NK-92 treated with Interleukin-12 subunit alpha and Interleukin-12 subunit beta, amount 100 ng/mL, for 24 hours (cell line): ENCODE measurements around the gene ATRNL1.

Experiments used
- DNase-seq: peaks from one replicate; lab custom pipeline; 2025; lab: John Stamatoyannopoulos, UW

The ATRNL1 gene, protein sequence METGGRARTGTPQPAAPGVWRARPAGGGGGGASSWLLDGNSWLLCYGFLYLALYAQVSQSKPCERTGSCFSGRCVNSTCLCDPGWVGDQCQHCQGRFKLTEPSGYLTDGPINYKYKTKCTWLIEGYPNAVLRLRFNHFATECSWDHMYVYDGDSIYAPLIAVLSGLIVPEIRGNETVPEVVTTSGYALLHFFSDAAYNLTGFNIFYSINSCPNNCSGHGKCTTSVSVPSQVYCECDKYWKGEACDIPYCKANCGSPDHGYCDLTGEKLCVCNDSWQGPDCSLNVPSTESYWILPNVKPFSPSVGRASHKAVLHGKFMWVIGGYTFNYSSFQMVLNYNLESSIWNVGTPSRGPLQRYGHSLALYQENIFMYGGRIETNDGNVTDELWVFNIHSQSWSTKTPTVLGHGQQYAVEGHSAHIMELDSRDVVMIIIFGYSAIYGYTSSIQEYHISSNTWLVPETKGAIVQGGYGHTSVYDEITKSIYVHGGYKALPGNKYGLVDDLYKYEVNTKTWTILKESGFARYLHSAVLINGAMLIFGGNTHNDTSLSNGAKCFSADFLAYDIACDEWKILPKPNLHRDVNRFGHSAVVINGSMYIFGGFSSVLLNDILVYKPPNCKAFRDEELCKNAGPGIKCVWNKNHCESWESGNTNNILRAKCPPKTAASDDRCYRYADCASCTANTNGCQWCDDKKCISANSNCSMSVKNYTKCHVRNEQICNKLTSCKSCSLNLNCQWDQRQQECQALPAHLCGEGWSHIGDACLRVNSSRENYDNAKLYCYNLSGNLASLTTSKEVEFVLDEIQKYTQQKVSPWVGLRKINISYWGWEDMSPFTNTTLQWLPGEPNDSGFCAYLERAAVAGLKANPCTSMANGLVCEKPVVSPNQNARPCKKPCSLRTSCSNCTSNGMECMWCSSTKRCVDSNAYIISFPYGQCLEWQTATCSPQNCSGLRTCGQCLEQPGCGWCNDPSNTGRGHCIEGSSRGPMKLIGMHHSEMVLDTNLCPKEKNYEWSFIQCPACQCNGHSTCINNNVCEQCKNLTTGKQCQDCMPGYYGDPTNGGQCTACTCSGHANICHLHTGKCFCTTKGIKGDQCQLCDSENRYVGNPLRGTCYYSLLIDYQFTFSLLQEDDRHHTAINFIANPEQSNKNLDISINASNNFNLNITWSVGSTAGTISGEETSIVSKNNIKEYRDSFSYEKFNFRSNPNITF (N-terminal part only)

DNA sequence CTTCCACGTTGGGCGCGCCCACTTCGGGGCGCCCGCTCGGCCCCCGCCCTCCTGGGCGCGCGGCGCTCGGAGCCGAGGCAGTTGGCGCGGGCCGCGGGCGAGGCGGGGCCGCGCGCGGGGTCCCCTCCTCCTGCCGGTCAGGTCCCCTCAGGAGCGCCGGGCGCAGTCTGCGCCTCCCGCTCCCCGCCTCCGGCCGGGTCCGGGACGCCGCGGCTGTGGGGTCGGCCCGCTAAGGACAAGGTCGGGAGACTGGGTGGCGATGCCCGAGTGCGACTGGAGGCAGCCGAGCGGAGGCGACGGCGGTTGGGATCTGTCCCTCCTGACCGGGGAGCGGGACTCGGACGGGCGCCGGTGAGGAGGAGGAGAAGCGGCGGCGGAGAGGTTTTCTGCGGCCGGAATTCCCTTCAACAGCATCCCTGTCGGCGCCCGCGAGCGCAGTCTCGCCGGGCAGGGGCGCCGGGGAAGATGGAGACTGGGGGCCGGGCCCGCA lies at the start of gene ATRNL1:
ATRNL1 (plus strand) TSS at position 80 of the 490 bp plus-strand sequence; CDS start at position 466, 386 bp downstream.
- no peak for DNase-seq

DNA sequence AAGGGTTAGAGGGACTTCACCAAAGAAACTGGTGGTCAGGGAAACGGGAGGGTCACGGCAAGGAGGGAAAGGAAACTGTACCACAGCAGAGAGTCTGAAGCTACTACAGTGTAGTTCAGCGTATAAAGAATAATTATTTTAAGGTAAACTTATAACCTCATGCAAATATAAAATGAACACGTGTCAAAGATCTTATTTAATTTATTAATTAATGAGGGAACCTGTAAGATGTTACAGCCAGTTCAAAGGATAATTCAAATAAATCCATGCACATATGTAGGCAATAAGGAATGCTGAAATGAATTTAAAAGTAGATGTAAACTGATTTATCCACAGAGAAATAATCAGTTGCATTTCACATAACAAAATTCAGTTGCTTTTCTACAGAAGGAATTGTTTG lies 49.4 kb upstream of the ATRNL1 start:
- DNase-seq = no peak

DNA sequence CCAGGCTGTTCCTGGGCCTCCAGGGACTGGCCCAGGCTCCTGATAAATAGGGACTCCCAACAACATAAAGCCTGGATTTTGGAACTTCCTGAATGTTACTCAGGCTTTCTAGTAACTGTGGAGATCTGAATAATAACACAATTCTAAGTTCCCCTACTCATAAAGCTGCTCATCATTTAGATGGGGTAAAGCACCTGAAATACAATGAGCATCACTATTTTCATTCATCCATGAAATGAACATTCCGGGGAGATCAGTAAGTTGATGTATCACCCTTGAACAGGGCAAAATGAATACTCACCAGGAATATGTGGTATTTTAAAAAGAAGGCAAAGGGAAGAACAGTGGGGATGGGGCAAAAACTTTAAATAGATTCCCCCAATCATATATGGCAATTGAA lies 48.3 kb upstream of the ATRNL1 start:
- no peak for DNase-seq

DNA sequence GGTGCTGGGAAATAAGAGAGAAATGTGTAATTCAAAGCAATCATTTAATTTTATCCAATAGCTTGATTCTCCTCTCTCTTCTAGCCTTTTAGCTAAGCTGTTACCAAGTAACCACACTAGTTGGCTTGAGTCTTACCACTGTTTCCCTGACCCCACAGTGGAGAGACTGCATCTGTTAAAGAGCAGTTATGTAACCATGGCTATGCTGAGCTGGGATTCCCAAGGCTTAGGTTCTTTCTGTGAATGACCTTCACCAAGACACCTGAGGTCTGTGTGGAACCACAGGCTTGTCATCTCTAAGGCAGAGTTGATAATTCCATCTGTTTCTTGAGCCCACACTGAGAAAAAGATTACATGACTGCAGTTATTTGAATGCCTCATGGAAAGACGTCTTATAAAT lies 47.7 kb upstream of the ATRNL1 start:
- no peak for DNase-seq

DNA sequence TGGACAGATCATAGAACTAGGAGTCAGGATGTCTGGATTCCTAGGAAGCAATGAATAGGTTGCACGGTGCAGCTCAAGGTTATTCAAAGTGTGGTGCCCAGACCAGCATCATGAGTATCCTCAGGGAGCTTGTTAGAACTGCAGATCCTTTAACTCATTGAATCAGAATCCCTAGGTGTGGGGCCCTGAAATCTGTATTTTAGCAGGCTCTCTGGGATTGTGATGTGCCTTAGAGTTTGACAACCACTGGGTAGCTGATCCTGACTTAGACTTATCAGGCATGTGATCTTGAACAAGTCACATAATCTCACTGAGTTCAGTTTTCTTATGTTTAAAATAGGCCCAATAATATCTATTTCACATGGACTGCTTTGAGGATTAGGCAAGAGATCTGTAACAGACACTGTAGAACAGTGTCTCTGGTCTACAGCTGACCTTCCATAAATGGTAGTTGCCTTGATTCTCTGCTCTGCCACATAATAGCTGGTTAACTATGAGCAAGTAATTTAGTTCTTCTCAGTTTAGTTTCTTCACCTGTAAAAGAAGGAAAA lies 46.4 kb upstream of the ATRNL1 start:
- no peak for DNase-seq

DNA sequence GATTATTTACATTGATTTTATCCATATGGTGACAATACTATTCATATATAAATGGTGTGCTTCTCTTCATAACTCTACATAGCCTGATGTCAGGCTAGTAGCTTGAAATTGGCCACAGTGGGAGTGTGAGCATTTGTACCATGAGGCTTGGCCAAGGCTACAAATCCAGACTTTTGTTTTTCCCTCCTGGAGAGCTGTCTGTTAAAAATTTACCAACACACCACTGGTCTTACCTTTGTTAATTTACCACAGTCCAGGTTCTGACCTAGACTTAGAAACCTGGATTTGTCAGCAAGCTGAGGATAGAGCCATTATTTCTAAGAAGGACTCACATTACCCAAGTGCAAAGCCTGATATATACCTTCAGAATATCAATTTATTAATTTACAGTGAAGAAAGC lies 45.5 kb upstream of the ATRNL1 start:
- DNase-seq = no peak

DNA sequence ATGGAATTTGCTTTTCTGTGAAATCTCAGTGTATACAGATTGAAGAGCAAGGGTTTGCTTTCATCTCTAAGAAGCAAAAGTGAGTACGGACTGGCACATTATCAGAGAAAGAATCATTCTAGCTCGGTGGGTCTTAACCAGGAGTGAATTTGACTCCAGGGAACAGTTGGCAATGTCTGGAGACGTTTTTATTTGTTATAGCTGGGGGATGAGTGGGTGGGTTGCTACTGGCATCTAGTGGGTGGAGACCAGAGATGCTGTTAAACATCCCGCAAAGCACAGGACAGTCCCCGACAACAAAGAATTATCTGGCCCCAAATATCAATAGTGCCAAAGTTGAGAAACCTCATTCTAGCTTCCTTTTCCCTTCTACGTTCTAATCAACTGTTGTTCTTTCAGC lies 43.8 kb upstream of the ATRNL1 start:
- DNase-seq = no peak

DNA sequence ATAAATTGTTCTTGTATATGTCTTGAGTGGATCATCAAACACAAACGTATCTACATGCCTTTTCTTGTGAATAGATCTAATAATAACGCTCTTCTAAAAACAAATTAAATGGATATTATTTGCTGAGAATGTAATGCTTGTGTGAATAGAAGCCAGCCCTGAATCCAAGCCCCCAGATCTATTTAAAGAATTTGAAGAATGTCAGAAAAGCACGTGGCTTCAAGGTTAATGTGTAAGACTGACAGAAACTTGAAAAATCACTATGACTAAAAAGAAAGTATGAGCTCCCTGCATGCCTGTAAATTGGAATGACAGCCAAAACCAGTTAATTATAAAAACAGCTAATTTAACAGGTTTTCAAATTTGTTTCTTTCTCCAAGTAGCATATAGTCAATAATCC lies 43.2 kb upstream of the ATRNL1 start:
- DNase-seq = no peak

DNA sequence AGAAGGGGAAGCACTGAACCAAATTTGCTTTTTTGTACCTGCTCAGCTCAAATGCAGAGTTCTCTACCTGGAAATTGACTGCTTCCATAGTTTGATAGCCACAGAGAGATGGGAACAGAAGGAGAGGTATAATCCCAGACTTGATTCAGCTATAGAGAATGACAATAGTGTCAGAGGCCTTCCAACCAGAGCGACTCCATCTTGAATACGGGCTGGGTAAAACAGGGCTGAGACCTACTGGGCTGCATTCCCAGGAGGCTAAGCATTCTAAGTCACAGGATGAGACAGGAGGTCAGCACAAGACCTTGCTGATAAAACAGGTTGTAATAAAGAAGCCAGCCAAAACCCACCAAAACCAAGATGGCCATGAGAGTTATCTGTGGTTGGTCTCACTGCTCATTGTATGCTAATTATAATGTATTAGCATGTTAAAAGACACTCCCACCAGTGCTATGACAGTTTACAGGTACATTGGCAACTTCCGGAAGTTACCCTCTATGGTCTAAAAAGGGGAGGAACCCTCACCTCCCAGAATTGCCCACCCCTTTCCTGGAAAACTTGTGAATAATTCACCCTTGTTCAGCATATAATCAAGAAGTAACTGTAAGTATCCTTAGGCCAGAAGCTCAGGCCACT lies 42.7 kb upstream of the ATRNL1 start:
- DNase-seq = no peak

DNA sequence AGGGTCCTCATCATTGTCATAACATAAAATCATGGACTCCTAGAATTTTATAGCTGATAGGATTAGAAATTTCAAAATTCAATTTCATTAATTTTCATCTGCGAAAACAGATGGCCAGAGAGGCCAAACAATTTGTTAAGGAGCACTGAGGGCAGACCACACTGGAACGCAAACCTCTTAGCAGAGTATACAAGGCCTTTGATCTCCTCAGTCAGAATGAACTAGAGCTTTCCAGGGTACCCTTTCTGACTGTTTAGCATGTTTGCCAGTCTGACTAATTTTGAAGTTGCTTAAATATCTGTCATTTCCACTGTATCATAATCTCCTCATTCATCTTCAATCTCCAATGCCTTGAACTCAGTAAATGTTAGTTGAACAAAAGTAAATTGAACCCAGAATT lies 41.9 kb upstream of the ATRNL1 start:
- DNase-seq = no peak

DNA sequence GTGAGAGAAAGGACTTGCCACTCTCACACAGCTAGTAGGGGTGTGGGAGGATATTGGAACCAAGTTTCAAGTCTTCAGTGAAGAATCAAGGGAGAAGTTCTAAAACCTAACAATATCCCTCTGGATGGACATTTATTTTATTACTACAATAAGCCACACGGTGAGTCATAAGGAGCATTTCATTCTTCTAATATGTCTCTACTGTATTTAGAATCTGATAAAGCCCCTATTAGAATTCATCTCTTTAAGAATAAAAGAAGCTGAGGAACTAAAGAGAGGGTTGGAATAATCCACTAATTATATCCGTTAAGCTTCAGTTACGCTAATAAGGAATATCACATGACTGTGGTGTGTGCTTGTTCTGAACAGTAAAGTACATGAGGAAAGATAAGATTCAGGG lies 40.9 kb upstream of the ATRNL1 start:
- no peak for DNase-seq

DNA sequence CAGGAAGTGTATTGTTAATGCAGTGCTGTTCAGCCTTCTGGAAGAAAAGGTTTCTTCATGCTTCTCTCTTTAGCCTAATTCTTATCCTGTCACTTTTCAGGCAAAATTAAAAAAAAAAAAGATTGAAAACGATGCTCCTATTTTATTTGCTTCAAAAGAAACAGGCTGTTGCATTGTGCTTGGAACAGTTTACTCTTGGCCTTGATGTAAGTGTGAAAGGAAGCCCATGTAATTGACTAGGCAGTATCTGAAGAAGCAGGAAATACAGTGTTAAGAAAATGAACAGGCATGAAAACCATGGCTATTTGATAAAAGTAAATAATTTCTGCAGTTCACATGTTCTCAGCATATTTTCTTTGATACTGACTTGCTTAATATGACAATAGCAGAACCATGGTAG lies 40.4 kb upstream of the ATRNL1 start:
- no peak for DNase-seq

DNA sequence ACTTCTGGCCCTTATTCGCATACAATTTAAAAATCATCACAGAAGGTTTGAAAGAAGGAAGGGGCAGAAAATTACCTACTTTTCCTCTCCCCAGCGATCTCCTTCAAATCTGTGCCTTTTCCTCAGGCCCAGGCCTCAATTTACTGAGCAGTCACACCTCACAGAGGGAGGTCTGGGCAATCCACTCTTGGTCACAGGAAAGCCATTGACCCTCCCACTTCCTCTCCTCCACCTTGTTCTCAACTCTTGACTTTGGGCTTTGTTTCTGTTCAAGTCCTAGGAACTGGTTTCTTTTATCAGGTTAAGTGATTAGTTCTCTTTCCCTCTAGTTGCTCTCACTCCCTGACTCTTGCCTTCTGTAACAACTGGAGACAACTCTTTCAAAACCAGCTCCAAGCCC lies 37.0 kb upstream of the ATRNL1 start:
- no peak for DNase-seq

DNA sequence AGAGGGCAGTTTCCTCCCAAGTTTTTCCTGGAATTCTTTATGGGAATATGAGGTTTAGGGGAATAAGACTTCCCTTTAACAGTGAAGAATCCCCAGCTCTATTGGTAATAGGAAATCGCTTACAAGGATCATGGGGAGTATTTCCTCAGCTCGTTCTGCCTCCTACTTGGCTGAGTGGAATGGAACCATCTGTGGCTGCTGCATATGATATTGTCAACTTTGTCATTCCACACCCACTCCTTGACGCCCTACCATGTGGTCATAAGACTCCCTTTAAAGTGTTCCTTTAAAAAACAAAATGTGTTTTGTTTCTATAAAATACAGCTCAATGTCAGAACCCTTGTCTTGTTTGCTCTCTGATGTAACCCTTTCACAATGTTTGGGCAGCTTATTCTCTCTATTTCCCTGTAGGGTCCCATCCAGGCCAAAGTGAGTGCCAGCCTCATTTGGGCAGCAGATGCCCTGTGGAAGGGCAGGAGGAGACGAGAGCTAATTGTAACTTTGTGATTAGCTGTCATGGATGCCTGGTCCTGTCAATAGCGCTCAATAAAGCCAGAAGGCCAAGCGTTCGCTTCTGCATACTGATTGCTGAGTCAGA lies 33.8 kb upstream of the ATRNL1 start:
- no peak for DNase-seq

DNA sequence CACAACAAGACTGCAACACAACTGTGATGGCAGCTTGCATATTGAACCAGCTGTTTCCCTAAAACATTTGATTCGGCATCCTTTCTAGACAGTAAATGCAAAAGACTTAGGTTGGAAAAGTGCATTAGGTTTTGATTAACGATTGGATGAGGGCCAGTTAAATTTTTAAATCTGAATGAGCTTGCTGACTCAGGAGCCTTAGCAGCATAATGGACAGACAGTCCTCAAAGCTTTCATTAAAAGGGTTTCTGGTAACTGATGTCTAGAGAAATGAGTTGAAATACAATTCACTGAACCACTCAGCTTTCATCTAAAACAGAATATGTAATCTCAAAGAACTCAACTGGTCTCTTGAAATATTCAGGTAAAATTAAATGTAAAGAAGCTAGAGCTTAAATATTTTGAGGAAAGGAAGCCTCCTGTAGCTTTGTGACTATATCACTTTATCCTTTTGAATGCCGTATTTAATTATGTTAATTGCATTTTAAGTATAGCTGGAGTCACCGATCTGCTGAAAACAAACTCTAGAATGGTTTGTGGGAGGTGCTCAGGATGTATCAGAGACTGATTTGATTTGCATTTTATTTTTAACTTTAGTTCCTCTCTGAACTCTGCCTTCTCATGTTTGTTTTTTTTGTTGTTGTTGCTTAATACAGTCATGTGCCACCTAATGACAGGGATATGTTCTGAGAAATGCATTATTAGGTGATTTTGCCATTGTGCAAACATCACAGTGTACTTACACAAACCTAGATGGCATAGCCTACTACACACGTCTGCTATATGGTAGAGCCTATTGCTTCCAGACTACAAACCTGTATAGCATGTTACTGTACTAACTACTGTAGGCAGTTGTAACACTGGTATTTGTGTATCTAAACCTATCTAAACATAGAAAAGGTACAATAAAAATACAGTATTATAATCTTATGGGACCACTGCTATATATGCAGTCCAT lies 29.2 kb upstream of the ATRNL1 start:
- no peak for DNase-seq

DNA sequence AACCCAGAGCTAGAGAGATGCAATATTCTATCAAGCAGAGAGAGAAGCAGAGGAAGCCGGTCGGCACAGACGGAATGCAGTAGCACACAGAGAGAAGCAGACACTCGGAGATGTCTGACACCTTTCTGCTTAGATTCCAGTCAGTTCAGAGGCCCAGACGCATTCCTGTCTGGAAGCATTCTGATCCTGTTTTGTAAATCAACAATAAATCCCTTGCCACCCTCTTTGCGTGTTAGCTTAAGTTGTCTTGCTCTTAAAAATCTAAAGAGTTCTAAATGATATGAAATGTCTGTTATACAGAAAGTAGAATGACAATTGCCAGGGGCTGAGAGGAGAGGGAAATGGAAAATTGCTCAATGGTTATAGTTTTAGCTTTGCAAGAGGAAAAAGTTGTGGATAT lies 27.4 kb upstream of the ATRNL1 start:
- no peak for DNase-seq

DNA sequence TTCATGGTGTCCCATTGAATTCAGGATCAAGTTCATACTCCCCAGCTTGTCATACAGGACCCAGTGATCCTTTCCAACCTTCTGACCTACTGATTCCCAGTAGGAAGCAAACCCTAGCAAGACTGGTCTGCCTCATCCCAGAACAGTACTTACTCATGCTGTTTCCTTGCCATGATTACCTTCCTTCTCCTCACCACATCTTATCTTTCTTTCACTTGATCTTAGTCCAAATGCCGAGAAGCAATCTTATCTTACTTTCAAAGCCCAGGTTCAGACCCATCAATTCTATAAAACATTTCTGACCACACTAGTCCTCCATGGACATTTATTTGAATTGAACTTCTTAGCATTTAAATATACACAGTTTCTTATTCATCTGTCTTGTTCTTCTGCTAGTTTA lies 26.6 kb upstream of the ATRNL1 start:
- no peak for DNase-seq

DNA sequence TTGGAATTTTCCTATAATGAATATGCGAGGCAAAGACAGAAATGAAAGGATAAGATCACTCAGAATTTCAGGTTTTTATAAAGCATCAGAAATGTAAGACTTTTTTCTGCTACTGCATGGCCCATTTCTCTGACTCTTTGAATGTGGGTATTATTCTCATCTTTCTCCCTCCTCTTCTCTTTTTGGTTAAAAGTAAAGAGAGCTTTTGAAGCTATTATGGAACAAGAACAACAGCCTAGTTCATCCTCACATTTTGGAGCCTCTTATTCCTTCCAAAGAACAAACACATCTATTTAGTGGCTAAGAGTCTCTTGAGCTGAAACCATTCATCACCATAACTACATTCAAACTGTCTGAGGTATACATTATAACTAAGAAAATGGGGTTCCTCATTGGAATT lies 19.4 kb upstream of the ATRNL1 start:
- DNase-seq = no peak

DNA sequence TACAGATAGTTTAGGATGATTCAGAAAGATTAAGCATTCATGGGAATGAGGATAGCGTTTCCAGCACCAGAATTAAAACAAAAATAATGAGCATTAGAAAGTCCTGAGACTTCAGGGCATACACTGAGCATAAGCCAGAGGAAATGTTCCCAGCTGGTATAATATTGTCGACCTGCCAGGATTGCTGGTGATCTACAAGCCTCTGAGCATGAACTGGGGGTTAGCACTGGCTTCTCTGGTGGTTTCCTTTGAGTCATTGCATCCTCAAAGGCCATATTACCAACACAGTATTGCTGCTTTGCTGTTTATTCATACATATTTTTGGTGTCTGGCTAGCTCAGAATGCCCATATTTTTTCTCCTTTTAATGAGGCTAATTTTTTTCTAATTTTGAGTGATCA lies 10.7 kb upstream of the ATRNL1 start:
- DNase-seq = no peak

DNA sequence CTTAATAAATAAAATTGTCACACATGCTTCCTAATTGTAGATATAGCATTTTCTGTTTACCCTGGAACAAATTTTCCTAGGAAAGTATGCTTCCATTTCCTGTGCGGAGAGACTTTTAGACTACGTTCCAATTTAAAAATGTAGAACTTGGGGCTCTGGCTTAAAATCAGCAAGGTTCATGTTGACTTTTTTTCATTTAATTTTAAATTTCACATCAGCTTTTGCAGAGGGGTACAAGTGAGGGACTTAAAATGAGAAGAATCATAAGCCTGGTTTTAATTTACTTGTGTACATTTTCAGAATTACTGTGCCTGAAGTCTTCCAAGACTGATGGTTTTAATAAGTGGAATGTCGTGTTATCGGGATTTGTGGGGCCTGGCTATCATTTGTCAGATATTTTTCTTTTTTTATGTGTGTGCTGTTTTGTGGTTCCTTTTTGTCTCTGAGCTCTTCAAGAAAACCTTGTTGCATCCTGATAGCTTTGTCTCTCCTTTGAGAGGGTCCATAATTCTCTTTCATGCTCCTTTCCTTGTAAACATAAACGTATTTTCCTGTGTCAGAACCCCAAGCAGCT lies 8.8 kb upstream of the ATRNL1 start:
- DNase-seq = no peak
